ENCODE data around the gene NUDT5. TPM values are rescaled to one million over a fixed set of nuclear protein-coding genes. Genes with fewer than 3 reads are reported as not detected.

Gene NUDT5
- total RNA-seq, 2 donors from 2014 or later, result 44.7 to 53.9 TPM

DNA sequence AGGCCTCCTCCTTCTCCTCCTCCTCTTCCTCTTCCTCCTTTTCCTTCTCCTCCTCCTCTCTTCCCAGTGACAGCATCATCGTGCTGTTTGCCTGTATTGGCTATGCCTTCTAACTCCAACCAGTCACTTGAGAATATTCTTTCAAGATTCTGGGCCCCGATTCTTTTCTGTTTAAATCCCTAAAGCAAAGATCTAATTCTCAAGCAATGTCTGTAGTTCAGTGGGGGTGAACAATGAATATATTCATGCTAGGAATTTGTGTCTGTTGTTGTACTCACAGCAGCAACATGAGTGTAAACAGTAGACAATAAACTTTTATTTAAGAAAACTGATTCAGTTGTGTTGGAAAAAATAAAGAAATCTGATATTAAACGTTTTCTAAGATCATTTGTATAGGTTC, 30.7 kb downstream of the NUDT5 start:
- DNase-seq (ENCODE audit: low spot score), result no peak
- no peaks in the 10 kb centered on the region for H3K4me1 ChIP-seq (ENCODE audit: control insufficient read depth in 1 of 2, low read depth in 2 of 2)
- ATAC-seq (ENCODE audit: insufficient number of reproducible peaks, low FRiP score, low read depth), result no peak
- TF ChIP-seq, protein P1, sequence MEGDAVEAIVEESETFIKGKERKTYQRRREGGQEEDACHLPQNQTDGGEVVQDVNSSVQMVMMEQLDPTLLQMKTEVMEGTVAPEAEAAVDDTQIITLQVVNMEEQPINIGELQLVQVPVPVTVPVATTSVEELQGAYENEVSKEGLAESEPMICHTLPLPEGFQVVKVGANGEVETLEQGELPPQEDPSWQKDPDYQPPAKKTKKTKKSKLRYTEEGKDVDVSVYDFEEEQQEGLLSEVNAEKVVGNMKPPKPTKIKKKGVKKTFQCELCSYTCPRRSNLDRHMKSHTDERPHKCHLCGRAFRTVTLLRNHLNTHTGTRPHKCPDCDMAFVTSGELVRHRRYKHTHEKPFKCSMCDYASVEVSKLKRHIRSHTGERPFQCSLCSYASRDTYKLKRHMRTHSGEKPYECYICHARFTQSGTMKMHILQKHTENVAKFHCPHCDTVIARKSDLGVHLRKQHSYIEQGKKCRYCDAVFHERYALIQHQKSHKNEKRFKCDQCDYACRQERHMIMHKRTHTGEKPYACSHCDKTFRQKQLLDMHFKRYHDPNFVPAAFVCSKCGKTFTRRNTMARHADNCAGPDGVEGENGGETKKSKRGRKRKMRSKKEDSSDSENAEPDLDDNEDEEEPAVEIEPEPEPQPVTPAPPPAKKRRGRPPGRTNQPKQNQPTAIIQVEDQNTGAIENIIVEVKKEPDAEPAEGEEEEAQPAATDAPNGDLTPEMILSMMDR (IDR thresholded peaks at IDR 0.05), result no peak
- H3K9me3 ChIP-seq, result no peaks in the 10 kb centered on the region
- peaks cover 51% of the 10 kb centered on the region for H3K36me3 ChIP-seq
- no peaks in the 10 kb centered on the region for H3K27me3 ChIP-seq (replicated peaks; ENCODE audit: insufficient read depth)
- H3K27ac ChIP-seq, result no peak overlapping the region
- no peak overlapping the region for H3K4me3 ChIP-seq

DNA sequence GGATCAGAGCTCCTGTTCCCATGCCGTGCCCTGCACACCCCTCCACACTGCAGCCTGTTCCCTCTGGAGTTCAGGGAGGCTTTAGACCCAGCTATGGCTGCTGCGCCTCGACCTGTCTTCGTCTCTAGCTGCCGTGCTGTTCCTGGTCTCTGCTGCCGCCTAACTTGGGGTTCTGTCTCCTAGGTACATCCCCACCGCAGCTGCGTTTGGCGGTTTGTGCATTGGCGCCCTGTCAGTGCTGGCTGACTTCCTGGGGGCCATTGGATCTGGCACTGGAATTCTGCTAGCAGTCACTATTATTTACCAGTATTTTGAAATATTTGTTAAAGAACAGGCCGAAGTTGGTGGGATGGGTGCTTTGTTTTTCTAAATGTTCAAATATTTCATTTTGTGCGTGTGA, 31.6 kb downstream of the NUDT5 start:
- H3K9me3 ChIP-seq, result no peaks in the 10 kb centered on the region
- H3K36me3 ChIP-seq, result peaks cover 47% of the 10 kb centered on the region
- no peak for ATAC-seq (ENCODE audit: insufficient number of reproducible peaks, low FRiP score, low read depth)
- H3K27me3 ChIP-seq (replicated peaks; ENCODE audit: insufficient read depth), result no peaks in the 10 kb centered on the region
- no peak overlapping the region for H3K4me3 ChIP-seq
- no peak overlapping the region for H3K27ac ChIP-seq
- H3K4me1 ChIP-seq (ENCODE audit: control insufficient read depth in 1 of 2, low read depth in 2 of 2), result no peaks in the 10 kb centered on the region
- DNase-seq (ENCODE audit: low spot score), result no peak
- TF ChIP-seq, protein P1 (IDR thresholded peaks at IDR 0.05), result no peak

DNA sequence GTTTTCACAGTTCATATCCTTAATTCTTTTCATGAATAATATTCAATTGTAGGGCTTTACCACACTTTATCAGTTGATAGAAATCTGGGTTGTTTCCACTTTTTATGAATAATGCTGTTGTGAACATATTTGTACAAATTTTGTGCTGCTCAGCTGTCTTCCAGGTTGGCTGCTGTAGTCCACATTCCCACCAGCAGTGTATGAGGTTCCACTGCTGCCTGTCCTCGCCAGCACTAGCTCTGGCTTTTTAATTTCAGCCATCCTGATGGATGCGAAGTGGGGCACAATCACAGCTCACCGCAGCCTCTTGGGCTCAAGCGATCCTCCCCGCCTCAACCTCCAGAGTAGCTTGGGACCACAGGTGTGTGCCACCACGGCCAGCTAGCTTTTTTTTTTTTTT, 32.8 kb downstream of the NUDT5 start:
- DNase-seq (ENCODE audit: low spot score) (no peak), ATAC-seq (ENCODE audit: insufficient number of reproducible peaks, low FRiP score, low read depth) (no peak)
- Histone ChIP-seq H3K27ac (no peak overlapping the region), H3K4me1 (ENCODE audit: control insufficient read depth in 1 of 2, low read depth in 2 of 2) (no peaks in the 10 kb centered on the region), H3K4me3 (no peak overlapping the region), H3K27me3 (replicated peaks; ENCODE audit: insufficient read depth) (no peaks in the 10 kb centered on the region), H3K36me3 (peaks cover 49% of the 10 kb centered on the region), H3K9me3 (no peaks in the 10 kb centered on the region)
- TF ChIP-seq, protein P1 (IDR thresholded peaks at IDR 0.05), result no peak

DNA sequence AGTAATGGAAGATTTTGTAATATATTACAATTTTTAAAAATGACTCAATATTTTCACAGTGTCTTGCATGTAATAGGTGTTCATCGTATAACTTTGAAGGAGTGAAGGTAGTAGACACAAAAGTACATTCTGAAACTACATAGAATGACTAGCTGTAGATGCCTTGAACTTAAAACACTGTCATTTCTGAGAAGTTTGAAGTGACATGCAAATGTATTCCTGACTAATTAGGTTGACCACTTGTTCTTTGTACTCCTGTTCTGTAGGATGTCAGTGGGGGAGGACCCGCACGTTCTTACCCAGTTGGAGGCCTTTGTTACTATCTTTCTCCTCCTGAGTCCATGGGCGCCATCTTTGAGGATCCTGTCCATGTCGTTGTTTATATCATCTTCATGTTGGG, 35.0 kb downstream of the NUDT5 start:
- no peaks in the 10 kb centered on the region for H3K9me3 ChIP-seq
- ATAC-seq (ENCODE audit: insufficient number of reproducible peaks, low FRiP score, low read depth) (no peak), DNase-seq (ENCODE audit: low spot score) (no peak)
- peaks cover 47% of the 10 kb centered on the region for H3K36me3 ChIP-seq
- no peak overlapping the region for H3K27ac ChIP-seq
- H3K4me3 ChIP-seq, result no peak overlapping the region
- no peaks in the 10 kb centered on the region for H3K27me3 ChIP-seq (replicated peaks; ENCODE audit: insufficient read depth)
- TF ChIP-seq, protein P1 (IDR thresholded peaks at IDR 0.05), result no peak
- H3K4me1 ChIP-seq (ENCODE audit: control insufficient read depth in 1 of 2, low read depth in 2 of 2), result no peaks in the 10 kb centered on the region

DNA sequence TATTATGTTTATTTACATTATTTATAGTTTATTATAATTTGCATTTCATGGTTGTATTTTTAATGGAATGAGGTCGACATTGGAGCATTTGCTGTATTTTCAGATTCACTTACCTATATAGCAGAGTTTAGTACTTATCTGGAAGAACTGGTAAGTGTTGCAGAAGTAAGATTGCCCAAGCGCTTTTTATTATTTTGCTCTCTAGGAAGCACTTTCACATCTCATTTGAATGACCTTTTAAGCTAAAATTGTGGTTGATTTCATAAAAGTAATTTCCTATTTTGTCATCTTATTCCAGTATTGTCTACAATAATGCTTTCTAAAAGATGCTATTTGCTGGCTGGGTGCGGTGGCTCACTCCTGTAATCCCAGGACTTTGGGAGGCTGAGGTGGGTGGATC, 37.6 kb downstream of the NUDT5 start:
- DNase-seq (ENCODE audit: low spot score) (no peak), ATAC-seq (ENCODE audit: insufficient number of reproducible peaks, low FRiP score, low read depth) (no peak)
- TF ChIP-seq, protein P1 (IDR thresholded peaks at IDR 0.05), result no peak
- no peak overlapping the region for H3K27ac ChIP-seq
- no peak overlapping the region for H3K4me3 ChIP-seq
- H3K27me3 ChIP-seq (replicated peaks; ENCODE audit: insufficient read depth), result no peaks in the 10 kb centered on the region
- H3K4me1 ChIP-seq (ENCODE audit: control insufficient read depth in 1 of 2, low read depth in 2 of 2), result no peaks in the 10 kb centered on the region
- H3K36me3 ChIP-seq, result peaks cover 42% of the 10 kb centered on the region
- H3K9me3 ChIP-seq, result no peaks in the 10 kb centered on the region

All from thoracic aorta (tissue), 2 donors.